Activated naive CD8-positive, alpha-beta T cell treated with anti-CD3 and anti-CD28 coated beads, Interleukin-2, amount 50 U/mL, for 24 hours (primary cell): Measurements from ENCODE around the gene NCOR2.
A peak's percentile ranks its signal among the peaks of the same experiment; 100 is the strongest.
"Not testable (repeated sequence)": the region's sequence is repeated elsewhere in the genome, so short reads cannot be mapped to it uniquely, and the experiment has no call there.

Experiments used
- ATAC-seq: fragments of 150-1000 bp; cut with Tn5 transposase; one replicate; pipeline ENCODE4 v1.10.0; 2021
- DNase-seq: peaks from one replicate; pipeline ENCODE4 v3.0.0; 2021
- H3K27ac Mint-ChIP-seq: one replicate; pipeline ENCODE4 v1.8.0; 2021; ENCODE audit warnings: mild to moderate bottlenecking, mixed read lengths
- H3K27me3 Mint-ChIP-seq: one replicate; pipeline ENCODE4 v1.8.0; 2021; ENCODE audit warnings: mixed read lengths
- H3K36me3 Mint-ChIP-seq: one replicate; pipeline ENCODE4 v1.8.0; 2021; ENCODE audit warnings: low read depth, mixed read lengths
- H3K4me1 Mint-ChIP-seq: one replicate; pipeline ENCODE4 v1.8.0; 2021; ENCODE audit warnings: mixed read lengths
- H3K4me3 Mint-ChIP-seq: one replicate; pipeline ENCODE4 v1.8.0; 2021; ENCODE audit warnings: mild to moderate bottlenecking, moderate library complexity, mixed read lengths
- H3K9me3 Mint-ChIP-seq: one replicate; pipeline ENCODE4 v1.8.0; 2021; ENCODE audit warnings: mixed read lengths

NCOR2 gene

DNA sequence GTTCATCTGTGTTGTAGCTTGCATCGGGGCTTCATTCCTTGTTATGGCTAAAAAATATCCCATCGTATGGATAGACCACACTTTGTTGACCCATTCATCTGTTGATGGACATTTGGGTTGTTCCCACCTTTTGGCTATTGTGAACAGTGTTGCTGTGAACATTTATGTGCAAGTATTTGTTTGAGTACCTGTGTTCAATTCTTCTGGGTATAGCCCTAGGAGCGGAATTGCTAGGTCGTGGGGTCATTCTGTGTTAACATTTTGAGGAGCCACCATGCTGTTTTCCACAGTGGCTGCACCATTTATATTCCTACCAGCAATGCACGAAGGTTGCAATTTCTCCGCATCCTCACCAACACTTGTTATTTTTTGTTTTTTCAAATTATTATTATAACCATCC, 23.0 kb upstream of the NCOR2 start:
- Mint-ChIP-seq H3K27me3 (peaks cover 13% of the 10 kb centered on the region), H3K4me3 (no peak overlapping the region), H3K36me3 (no peaks in the 10 kb centered on the region), H3K27ac (no peak overlapping the region), H3K4me1 (peaks cover 29% of the 10 kb centered on the region), H3K9me3 (peaks cover 6% of the 10 kb centered on the region)
- ATAC-seq, result no peak
- no peak for DNase-seq

DNA sequence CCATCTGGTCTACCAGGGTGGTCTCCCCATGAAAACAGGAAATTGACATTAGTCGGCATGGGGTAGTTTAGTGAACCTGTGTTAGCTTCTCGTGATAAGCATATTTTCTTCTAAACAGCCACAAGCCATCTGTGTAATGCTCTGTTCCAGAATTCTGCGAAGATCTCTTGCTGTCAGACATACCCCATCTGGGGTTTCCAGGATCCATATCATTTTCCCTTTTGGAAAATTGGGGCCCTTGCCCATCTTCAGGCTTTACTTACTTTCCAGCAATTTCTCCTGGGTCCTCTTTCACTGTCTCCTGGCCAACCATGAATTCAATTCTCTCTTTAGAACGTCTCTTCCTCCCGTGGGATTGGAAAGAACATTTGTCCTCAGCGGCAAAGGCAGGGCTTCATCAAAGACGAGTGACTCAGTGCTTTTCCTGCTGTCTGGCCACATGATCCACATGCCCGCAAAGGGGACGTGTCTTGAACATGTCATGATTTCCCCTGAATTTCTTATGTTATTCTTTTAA, 21.4 kb upstream of the NCOR2 start:
- Mint-ChIP-seq H3K9me3 (peaks cover 6% of the 10 kb centered on the region), H3K4me3 (no peak overlapping the region), H3K27me3 (peaks cover 11% of the 10 kb centered on the region), H3K36me3 (no peaks in the 10 kb centered on the region), H3K27ac (no peak overlapping the region), H3K4me1 (peaks cover 29% of the 10 kb centered on the region)
- DNase-seq (peak; percentile 48), ATAC-seq (peak; percentile 86)

DNA sequence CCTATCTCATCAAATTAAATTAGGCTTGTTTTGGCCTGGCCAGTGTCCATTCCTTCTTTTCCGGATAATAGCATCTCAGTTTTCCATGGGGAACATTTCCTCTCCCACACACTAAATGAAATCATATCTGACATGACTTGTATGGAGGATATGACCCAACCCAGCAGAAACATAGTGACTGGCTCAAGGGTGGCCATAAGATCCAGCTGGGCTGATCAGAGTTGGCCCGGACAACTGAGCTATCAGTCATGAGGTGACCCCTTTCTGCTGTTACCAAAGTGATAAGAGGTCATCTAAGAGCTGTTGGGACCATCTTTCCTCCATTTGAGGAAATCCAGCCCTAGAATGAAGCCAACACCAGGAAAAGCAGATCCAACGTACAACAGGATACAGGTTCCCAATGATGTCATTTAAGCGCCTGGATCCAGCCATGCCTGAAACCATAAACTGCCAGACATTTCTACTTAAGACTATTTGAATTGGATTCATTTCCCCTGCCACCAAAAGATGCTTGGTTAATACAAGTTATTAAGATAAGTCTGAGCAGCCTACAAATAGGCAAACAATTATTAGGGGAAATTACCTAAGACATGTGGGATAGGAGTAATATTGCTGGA, 20.7 kb upstream of the NCOR2 start:
- ATAC-seq, result no peak
- no peak overlapping the region for H3K27ac Mint-ChIP-seq
- H3K4me3 Mint-ChIP-seq, result no peak overlapping the region
- H3K36me3 Mint-ChIP-seq, result no peaks in the 10 kb centered on the region
- H3K4me1 Mint-ChIP-seq, result peaks cover 29% of the 10 kb centered on the region
- H3K9me3 Mint-ChIP-seq, result peaks cover 6% of the 10 kb centered on the region
- no peak for DNase-seq
- H3K27me3 Mint-ChIP-seq, result peaks cover 11% of the 10 kb centered on the region

DNA sequence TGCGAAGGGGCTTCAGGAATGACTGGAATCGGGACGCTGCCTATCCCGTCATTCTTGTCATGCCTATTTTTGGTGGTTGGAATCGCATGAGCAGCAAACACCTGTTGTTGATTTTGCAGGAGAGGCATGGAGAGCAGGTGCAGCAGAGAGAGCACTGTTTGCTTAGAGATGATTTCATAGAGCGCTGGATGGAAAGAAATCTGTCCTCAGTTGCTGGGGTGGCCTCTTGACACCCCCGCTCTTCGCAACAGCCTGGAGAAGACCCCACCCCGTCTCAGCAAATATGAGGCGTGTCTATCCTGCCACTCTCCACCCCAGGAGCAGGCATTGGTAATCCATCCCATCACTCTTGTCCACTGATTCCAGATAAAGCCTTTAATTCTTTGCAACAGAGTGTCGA, 19.3 kb upstream of the NCOR2 start:
- ATAC-seq, result no peak

DNA sequence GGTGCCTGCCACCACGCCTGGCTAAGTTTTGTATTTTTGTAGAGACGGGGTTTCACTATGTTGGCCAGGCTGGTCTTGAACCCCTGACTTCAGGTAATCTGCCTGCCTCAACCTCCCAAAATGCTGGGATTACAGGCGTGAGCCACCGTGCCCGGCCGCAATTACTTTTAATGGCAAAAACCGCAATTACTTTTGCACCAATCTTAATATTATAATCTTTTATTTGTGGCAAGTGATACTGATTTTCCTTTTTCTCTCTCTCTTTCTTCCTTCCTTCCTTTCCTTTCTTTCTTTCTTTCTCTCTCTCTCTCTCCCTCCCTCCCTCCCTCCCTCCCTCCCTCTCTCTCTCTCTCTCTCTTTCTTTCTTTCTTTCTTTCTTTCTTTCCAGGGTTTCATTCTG, 17.1 kb upstream of the NCOR2 start:
- H3K9me3 Mint-ChIP-seq, H3K27me3 Mint-ChIP-seq, H3K27ac Mint-ChIP-seq, H3K4me3 Mint-ChIP-seq, ATAC-seq, DNase-seq, H3K36me3 Mint-ChIP-seq: not testable (repeated sequence)
- H3K4me1 Mint-ChIP-seq, result peaks cover 15% of the 10 kb centered on the region

More for the DNA sequence above, 19.3 kb upstream of the NCOR2 start:
- H3K27me3 Mint-ChIP-seq, result peaks cover 9% of the 10 kb centered on the region
- H3K36me3 Mint-ChIP-seq, result no peaks in the 10 kb centered on the region
- DNase-seq, result no peak
- peaks cover 22% of the 10 kb centered on the region for H3K4me1 Mint-ChIP-seq
- H3K27ac Mint-ChIP-seq, result no peak overlapping the region
- H3K4me3 Mint-ChIP-seq, result no peak overlapping the region
- H3K9me3 Mint-ChIP-seq, result peaks cover 6% of the 10 kb centered on the region

DNA sequence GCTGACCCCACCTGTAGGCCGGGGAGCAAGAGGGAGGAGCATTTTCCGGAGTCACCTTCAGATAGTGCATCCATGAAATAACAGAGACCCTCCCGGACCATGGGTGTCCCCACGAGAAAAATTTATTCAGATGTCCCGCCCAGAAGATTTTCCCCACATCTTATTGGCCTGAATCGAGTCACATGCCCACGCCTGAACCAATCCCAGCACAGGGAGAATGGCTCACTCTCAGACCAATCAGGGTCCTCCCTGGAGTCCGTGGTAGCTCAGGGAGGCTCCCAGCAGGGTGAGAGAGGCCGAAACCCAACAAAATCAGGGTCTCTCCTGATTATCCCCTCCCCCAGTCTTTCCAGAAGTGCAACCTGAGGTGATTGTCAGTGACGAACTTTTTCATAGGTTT, 16.4 kb upstream of the NCOR2 start:
- DNase-seq (no peak), ATAC-seq (no peak)
- peaks cover 2% of the 10 kb centered on the region for H3K27me3 Mint-ChIP-seq
- H3K4me1 Mint-ChIP-seq, result peaks cover 9% of the 10 kb centered on the region
- H3K9me3 Mint-ChIP-seq, result no peaks in the 10 kb centered on the region
- H3K27ac Mint-ChIP-seq, result no peak overlapping the region
- H3K4me3 Mint-ChIP-seq, result no peak overlapping the region
- H3K36me3 Mint-ChIP-seq, result no peaks in the 10 kb centered on the region

DNA sequence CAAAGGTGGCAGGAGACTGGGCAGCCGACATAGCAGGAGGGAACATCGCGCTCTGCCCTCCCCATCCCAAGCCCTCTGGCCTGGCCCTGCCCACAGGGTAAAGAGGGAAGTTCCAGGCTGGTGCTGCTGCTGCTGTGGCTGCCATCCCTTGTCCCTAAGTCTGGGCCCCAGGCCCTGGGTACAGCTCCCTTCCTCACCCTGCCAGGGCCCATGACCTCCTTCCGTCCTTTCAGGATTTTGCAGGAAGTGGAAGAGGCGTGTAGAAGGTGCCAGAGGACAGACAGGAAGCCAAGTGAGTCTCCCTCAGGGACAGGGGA, 14.7 kb upstream of the NCOR2 start:
- no peaks in the 10 kb centered on the region for H3K36me3 Mint-ChIP-seq
- no peaks in the 10 kb centered on the region for H3K4me1 Mint-ChIP-seq
- no peak for DNase-seq
- H3K9me3 Mint-ChIP-seq, result no peaks in the 10 kb centered on the region
- H3K27me3 Mint-ChIP-seq, result no peaks in the 10 kb centered on the region
- no peak for ATAC-seq
- H3K4me3 Mint-ChIP-seq, result no peak overlapping the region
- H3K27ac Mint-ChIP-seq, result no peak overlapping the region

DNA sequence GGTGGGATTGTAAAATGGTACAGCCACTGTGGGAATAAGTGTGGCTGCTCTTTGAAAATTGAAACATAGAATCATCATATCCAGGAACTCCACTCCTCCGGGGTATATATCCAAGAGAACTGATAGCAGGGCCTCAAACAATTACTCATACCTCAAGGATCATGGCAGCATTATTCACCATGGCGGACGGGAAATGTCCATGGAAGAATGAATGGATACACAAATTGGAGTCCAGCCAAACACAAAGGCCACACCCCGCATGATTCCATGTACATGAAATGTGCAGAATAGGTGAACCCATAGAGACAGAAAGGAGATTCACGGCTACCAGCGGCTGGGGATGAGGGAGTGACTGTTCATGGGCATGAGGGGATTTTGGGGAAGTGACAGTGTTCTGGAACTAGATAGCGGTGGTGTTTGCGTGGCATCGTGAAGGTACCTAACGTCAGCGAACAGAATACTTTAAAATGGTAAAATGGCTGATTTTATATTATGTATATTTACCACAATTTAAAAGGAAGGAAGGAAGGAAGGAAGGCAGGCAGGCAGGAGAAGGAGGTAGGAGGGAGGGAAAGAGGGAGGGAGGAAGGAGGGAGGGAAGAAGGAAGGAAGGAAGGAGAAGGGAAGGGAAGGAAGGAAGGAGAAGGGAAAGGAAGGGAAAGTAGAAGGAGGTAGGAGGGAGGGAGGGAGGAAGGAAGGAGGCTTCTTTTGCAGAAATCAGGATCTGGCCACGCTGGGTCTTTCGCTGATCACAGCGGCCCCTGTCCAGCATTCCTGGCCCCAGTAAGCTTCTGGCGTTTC, 14.1 kb upstream of the NCOR2 start:
- H3K4me1 Mint-ChIP-seq, result no peaks in the 10 kb centered on the region
- no peak overlapping the region for H3K27ac Mint-ChIP-seq
- ATAC-seq, result no peak
- no peak for DNase-seq
- H3K4me3 Mint-ChIP-seq, result no peak overlapping the region
- no peaks in the 10 kb centered on the region for H3K36me3 Mint-ChIP-seq
- H3K27me3 Mint-ChIP-seq, result no peaks in the 10 kb centered on the region
- H3K9me3 Mint-ChIP-seq, result no peaks in the 10 kb centered on the region

DNA sequence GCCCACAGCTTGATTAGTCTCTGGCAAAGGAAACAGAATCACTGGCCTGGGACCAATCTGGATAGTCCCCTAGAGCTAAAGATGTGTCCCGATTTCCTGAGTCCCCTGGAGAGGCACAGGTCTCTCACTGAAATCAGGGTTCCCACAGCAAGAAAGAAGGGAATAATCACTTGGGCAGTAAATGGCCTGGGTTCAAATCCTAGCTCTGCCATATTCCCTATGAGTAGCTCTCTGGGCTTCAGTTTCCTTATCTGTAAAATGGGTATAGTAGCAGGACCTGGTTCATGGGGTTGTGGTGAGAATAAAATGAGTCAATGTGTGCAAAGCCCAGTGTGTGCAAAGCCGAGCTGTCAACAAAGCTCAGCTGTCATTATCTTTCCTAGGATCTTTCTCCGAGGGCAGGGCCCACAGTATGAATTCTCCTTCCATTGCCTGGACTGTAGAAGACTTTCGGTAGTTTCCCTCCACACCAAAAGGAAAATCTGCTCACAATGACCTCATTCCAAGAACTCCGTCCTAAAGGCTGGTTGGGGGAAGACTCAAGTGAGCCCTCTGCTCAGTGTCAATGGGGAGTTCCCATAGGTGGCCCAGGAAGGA, 12.6 kb upstream of the NCOR2 start:
- H3K4me3 Mint-ChIP-seq, result no peak overlapping the region
- no peak for DNase-seq
- no peaks in the 10 kb centered on the region for H3K4me1 Mint-ChIP-seq
- H3K27ac Mint-ChIP-seq, result peak overlapping the region; percentile 65
- no peaks in the 10 kb centered on the region for H3K9me3 Mint-ChIP-seq
- ATAC-seq, result no peak
- no peaks in the 10 kb centered on the region for H3K27me3 Mint-ChIP-seq
- no peaks in the 10 kb centered on the region for H3K36me3 Mint-ChIP-seq

DNA sequence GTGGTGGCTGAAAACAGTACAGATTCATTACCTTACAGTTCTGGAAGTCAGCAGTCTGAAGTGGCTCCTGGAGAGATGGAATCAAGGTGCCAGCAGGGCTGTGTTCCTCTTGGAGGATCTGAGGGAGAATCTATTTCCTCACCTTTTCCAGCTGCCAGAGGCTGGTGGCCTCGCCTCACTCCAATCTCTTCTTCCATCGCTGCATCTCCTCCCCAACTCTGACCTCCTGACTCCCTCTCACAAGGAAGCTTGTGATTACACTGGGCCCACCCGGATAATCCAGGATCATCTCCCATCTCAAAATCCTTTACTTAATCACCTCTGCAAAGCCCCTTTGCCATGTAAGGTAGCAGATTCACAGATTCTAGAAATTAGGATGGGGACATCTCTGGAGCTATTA, 11.4 kb upstream of the NCOR2 start:
- DNase-seq (no peak), ATAC-seq (no peak)
- H3K9me3 Mint-ChIP-seq, result no peaks in the 10 kb centered on the region
- H3K27me3 Mint-ChIP-seq, result no peaks in the 10 kb centered on the region
- no peak overlapping the region for H3K27ac Mint-ChIP-seq
- no peak overlapping the region for H3K4me3 Mint-ChIP-seq
- H3K36me3 Mint-ChIP-seq, result no peaks in the 10 kb centered on the region
- H3K4me1 Mint-ChIP-seq, result no peaks in the 10 kb centered on the region

DNA sequence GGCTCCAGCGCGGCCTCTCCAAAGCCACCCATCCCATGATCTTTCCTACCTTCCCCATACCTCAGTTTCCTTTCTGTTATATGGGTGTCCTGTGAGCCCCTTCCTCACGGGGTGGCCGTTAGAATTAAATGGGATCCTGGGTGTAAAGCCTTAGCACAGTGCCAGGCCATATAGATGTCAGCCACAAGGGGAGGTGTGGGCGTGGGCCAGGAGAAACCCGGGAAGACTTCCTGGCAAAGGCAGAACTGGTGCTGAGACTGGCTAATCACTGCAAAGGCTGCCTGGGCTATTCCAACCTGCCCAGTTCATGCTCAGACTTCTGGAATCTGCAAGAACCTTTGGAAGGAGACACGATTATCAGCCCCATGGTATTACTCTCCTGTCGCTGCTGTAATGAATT, 11.0 kb upstream of the NCOR2 start:
- H3K36me3 Mint-ChIP-seq, result no peaks in the 10 kb centered on the region
- ATAC-seq, result no peak
- DNase-seq, result no peak
- H3K4me3 Mint-ChIP-seq, result no peak overlapping the region
- no peaks in the 10 kb centered on the region for H3K4me1 Mint-ChIP-seq
- no peaks in the 10 kb centered on the region for H3K9me3 Mint-ChIP-seq
- H3K27me3 Mint-ChIP-seq, result no peaks in the 10 kb centered on the region
- H3K27ac Mint-ChIP-seq, result no peak overlapping the region

DNA sequence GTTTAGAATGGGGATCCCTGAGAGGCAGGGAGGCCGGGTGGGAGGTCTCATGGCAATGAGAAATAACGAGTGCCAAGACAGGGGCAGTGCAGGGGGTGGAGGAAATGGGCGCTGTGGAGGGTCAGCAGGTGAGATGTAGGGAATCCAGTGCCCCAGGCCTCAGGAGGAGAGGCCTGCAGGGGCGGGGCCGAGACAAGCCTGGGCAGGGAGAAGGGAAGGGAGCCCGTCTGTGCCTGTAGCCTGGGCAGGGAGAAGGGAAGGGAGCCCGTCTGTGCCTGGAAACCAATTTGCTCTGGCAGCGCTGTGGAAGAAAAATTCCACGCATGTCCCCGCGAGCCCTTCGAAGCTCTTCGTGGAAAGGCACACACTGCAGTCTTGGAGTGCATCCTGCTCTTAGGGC, 10.6 kb upstream of the NCOR2 start:
- no peaks in the 10 kb centered on the region for H3K36me3 Mint-ChIP-seq
- H3K4me3 Mint-ChIP-seq, result no peak overlapping the region
- H3K9me3 Mint-ChIP-seq, result no peaks in the 10 kb centered on the region
- no peak overlapping the region for H3K27ac Mint-ChIP-seq
- no peaks in the 10 kb centered on the region for H3K4me1 Mint-ChIP-seq
- H3K27me3 Mint-ChIP-seq, result no peaks in the 10 kb centered on the region
- no peak for ATAC-seq
- DNase-seq, result no peak

DNA sequence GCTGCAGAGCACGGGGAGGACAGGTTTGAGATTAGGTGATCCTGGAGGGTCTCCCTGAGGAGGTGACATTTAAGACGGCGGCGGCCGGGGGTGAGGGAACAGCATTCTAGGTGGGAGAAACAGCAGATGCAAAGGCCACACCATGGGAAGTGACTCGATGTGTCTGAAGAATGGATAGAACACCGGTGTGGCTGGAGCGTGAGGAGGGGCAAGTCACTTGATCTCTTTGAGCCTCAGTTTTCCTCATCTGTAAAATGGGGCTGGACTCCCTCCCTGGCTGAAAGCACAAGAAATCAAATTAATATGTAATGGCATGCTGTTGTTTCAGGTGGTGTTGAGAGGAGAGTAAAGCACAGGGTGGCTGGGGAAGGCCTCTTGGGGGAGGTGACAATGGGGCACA, 10.0 kb upstream of the NCOR2 start:
- no peaks in the 10 kb centered on the region for H3K4me1 Mint-ChIP-seq
- DNase-seq (no peak), ATAC-seq (no peak)
- no peak overlapping the region for H3K27ac Mint-ChIP-seq
- no peaks in the 10 kb centered on the region for H3K27me3 Mint-ChIP-seq
- no peak overlapping the region for H3K4me3 Mint-ChIP-seq
- no peaks in the 10 kb centered on the region for H3K9me3 Mint-ChIP-seq
- H3K36me3 Mint-ChIP-seq, result no peaks in the 10 kb centered on the region

DNA sequence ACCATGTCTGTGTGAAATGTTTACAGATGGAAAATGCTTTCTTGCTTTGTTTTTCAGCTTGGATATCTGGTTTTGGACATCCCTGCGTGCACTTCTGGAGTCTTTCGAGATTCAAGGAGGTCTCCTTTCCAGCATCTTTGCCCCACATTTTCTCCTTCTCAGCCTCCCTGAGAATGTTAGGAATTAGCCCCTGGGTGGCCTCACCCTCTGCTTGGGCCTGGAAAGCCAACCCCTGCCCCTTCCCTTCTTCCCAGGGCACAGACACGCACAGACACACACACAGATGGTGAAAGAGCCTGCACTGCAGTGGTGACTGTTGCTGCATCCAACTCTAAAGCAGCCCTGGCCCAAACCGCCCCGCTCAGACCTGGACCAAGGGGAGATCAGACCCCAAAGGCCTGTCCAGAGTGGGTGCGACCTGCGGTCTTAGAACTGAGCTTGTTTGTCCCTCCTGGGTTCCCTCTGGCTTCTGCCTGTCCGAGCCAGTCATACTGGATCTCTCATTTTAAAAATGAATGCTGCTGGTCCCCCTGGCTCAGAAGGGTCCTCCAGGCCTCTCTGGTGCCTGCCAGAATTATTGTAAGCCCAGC, 8.7 kb upstream of the NCOR2 start:
- Mint-ChIP-seq H3K27ac (no peak overlapping the region), H3K36me3 (no peaks in the 10 kb centered on the region), H3K4me1 (no peaks in the 10 kb centered on the region), H3K27me3 (no peaks in the 10 kb centered on the region), H3K4me3 (no peak overlapping the region), H3K9me3 (no peaks in the 10 kb centered on the region)
- DNase-seq, result no peak
- ATAC-seq, result no peak
